PC-3 (cell line): ENCODE data around the gene CPA1. TPM values are rescaled to one million over a fixed set of nuclear protein-coding genes. Genes with fewer than 3 reads are reported as not detected.

Source experiments
- ATAC-seq: fragments of 200-7000 bp; cut with Tn5 transposase; 2 replicates; pipeline ENCODE4 v1.9.1; 2020; ENCODE audit warnings: mild to moderate bottlenecking, moderate library complexity
- BruUV-seq: library from RNA; stranded (reverse); fragments of 400-500 nt; replicated peaks from 2 replicates; lab custom pipeline; 2021; lab: Mats Ljungman, UMichigan
- CTCF ChIA-PET: fragments of 300-600 bp; sonication (Branson Sonifier 250); formaldehyde crosslinking; loops from one replicate; lab custom pipeline; 2022; ENCODE audit warnings: antibody characterized with exemption; lab: Charles Lee
- POLR2A ChIA-PET: fragments of 300-600 bp; sonication (Branson Sonifier 250); formaldehyde crosslinking; loops from one replicate; lab custom pipeline; 2022; ENCODE audit warnings: antibody characterized with exemption; ENCODE audit not compliant: unreplicated experiment; lab: Charles Lee
- DNase-seq: peaks from one replicate; pipeline ENCODE4 v3.0.0-alpha.2; 2015
- H2AFZ ChIP-seq: fragments of 300-600 bp; sonication (generic); 2 replicates; pipeline ENCODE4 v1.6.0; 2016; ENCODE audit warnings: antibody characterized with exemption, low read length
- H3F3A ChIP-seq: fragments of 300-600 bp; sonication (generic); one replicate; pipeline ENCODE4 v1.6.0; 2017; ENCODE audit warnings: antibody characterized with exemption, low read length, control low read depth, mild to moderate bottlenecking; ENCODE audit not compliant: unreplicated experiment
- H3K27ac ChIP-seq: fragments of 300-600 bp; sonication (generic); 2 replicates; pipeline ENCODE4 v1.5.1; 2016; ENCODE audit warnings: mild to moderate bottlenecking, low read length
- H3K27me3 ChIP-seq: fragments of 300-600 bp; sonication (generic); 2 replicates; pipeline ENCODE4 v1.6.1; 2016; ENCODE audit warnings: low read length, mixed read lengths
- H3K36me3 ChIP-seq: fragments of 300-600 bp; sonication (generic); 2 replicates; pipeline ENCODE4 v1.6.1; 2016; ENCODE audit warnings: low read depth, mixed run types, low read length, mixed read lengths
- H3K4me1 ChIP-seq: fragments of 300-600 bp; sonication (generic); 2 replicates; pipeline ENCODE4 v1.5.1; 2016; ENCODE audit warnings: low read length; ENCODE audit not compliant: insufficient read depth
- H3K4me2 ChIP-seq: fragments of 300-600 bp; sonication (generic); 2 replicates; pipeline ENCODE4 v1.6.0; 2016; ENCODE audit warnings: low read length
- H3K4me3 ChIP-seq: fragments of 300-600 bp; sonication (generic); 2 replicates; pipeline ENCODE4 v1.5.1; 2016; ENCODE audit warnings: mild to moderate bottlenecking, low read length, mixed read lengths
- H3K79me2 ChIP-seq: fragments of 300-600 bp; sonication (generic); 2 replicates; pipeline ENCODE4 v1.6.1; 2017; ENCODE audit warnings: low read length, mixed read lengths
- H3K9ac ChIP-seq: fragments of 300-600 bp; sonication (generic); 2 replicates; pipeline ENCODE4 v1.6.0; 2016; ENCODE audit warnings: mild to moderate bottlenecking, low read length
- H3K9me2 ChIP-seq: fragments of 300-600 bp; sonication (generic); replicated peaks from 2 replicates; pipeline ENCODE4 v1.6.1; 2016; ENCODE audit warnings: mixed run types, low read length, mixed read lengths
- H3K9me3 ChIP-seq: fragments of 300-600 bp; sonication (generic); 2 replicates; pipeline ENCODE4 v1.6.1; 2016; ENCODE audit warnings: low read length, mixed read lengths
- H4K20me1 ChIP-seq: fragments of 300-600 bp; sonication (generic); 2 replicates; pipeline ENCODE4 v1.6.1; 2016; ENCODE audit warnings: low read length, mixed read lengths
- CTCF ChIP-seq: fragments of 300-600 bp; sonication (generic); conservative IDR thresholded peaks from 2 replicates; pipeline ENCODE4 v1.5.1; 2017; ENCODE audit warnings: antibody characterized with exemption, low read depth, mild to moderate bottlenecking, low read length
- EZH2 ChIP-seq: fragments of 300-600 bp; sonication (generic); IDR thresholded peaks from one replicate; pipeline ENCODE4 v1.6.1; 2017; ENCODE audit warnings: antibody characterized with exemption, mild to moderate bottlenecking, low read length; ENCODE audit not compliant: unreplicated experiment
- EZH2phosphoT487 ChIP-seq: fragments of 300-600 bp; sonication (generic); IDR thresholded peaks from 2 replicates; pipeline ENCODE4 v1.6.1; 2018; ENCODE audit warnings: mild to moderate bottlenecking, antibody characterized with exemption, low read length, borderline replicate concordance
- intact Hi-C: fragments of 100-400 bp; cut with micrococcal nuclease; formaldehyde crosslinking; loops from 2 replicates; pipeline ENCODE4 v1.9.0; 2023
- total RNA-seq: library from RNA; depleted of rRNA; stranded (reverse); fragments of >200 nt; gene quantifications from 2 replicates; pipeline ENCODE4 v1.2.3, GENCODE V29; 2014

CPA1 gene
- total RNA-seq, 1 experiment from 2014 or later = not detected

GRCh38 chr7:130344271-130344866 lies 35.9 kb upstream of the CPA1 start, which contains the start of gene CPA5:
CPA5 (plus strand) TSS chr7:130344816; CDS start chr7:130346486, 1,670 bp downstream.
- no peak within 1 kb of the TSS for H2AFZ ChIP-seq

GRCh38 chr7:130345136-130345535 lies 35.2 kb upstream of the CPA1 start:
- POLR2A ChIA-PET = no interaction called here
- DNase-seq (no peak), ATAC-seq (no peak)
- H3K27me3 ChIP-seq = no peaks in the 10 kb centered on the region
- H3K9me3 ChIP-seq = no peaks in the 10 kb centered on the region
- no peak overlapping the region for H3K4me3 ChIP-seq
- no peaks in the 10 kb centered on the region for H3K79me2 ChIP-seq
- no TSS peak for BruUV-seq
- intact Hi-C loops = no loop called here
- H4K20me1 ChIP-seq = no peaks in the 10 kb centered on the region
- no peaks in the 10 kb centered on the region for H3K4me1 ChIP-seq
- no peak overlapping the region for H3K4me2 ChIP-seq
- CTCF ChIA-PET = no interaction called here
- H3K9ac ChIP-seq = no peak overlapping the region
- no peaks in the 10 kb centered on the region for H3K9me2 ChIP-seq
- H3K36me3 ChIP-seq = no peaks in the 10 kb centered on the region
- H3K27ac ChIP-seq = no peak overlapping the region
- no peak overlapping the region for H2AFZ ChIP-seq
- H3F3A ChIP-seq = no peaks in the 10 kb centered on the region
- TF ChIP-seq CTCF = no peak
- no peak for TF ChIP-seq EZH2
- no peak for TF ChIP-seq EZH2phosphoT487

More at GRCh38 chr7:130344271-130344866, 35.9 kb upstream of the CPA1 start, which contains the start of gene CPA5:
- DNase-seq = no peak
- Histone ChIP-seq H3F3A (no peaks in the 10 kb centered on the region), H3K9me3 (no peaks in the 10 kb centered on the region), H3K79me2 (no peaks in the 10 kb centered on the region), H3K4me3 (no peak within 1 kb of the TSS), H3K9ac (no peak within 1 kb of the TSS), H3K27me3 (no peaks in the 10 kb centered on the region), H3K4me2 (no peak within 1 kb of the TSS), H3K27ac (no peak within 1 kb of the TSS), H3K9me2 (no peaks in the 10 kb centered on the region), H3K4me1 (no peaks in the 10 kb centered on the region), H3K36me3 (no peaks in the 10 kb centered on the region), H4K20me1 (no peaks in the 10 kb centered on the region)
- TF ChIP-seq EZH2 (no peak), CTCF (no peak), EZH2phosphoT487 (no peak)
- intact Hi-C loops = no loop called here
- ATAC-seq = no peak
- CTCF ChIA-PET = no interaction called here
- POLR2A ChIA-PET = no interaction called here
- BruUV-seq = no TSS peak

- no peak for DNase-seq
- no peaks in the 10 kb centered on the region for H4K20me1 ChIP-seq
- H3K9ac ChIP-seq = no peak overlapping the region
- ChIA-PET POLR2A (no interaction called here), CTCF (no interaction called here)
- no peak for TF ChIP-seq EZH2phosphoT487
- TF ChIP-seq EZH2 = no peak
- TF ChIP-seq CTCF = no peak
- no peak overlapping the region for H3K4me2 ChIP-seq
- H3K9me2 ChIP-seq = no peaks in the 10 kb centered on the region
- no peaks in the 10 kb centered on the region for H3K36me3 ChIP-seq
- no peaks in the 10 kb centered on the region for H3K27me3 ChIP-seq
- no peak overlapping the region for H3K27ac ChIP-seq
- no peaks in the 10 kb centered on the region for H3K9me3 ChIP-seq
- no peaks in the 10 kb centered on the region for H3F3A ChIP-seq
- no TSS peak for BruUV-seq
- H3K4me3 ChIP-seq = no peak overlapping the region
- intact Hi-C loops = no loop called here
- no peak overlapping the region for H2AFZ ChIP-seq
- H3K79me2 ChIP-seq = no peaks in the 10 kb centered on the region
- H3K4me1 ChIP-seq = no peaks in the 10 kb centered on the region
- no peak for ATAC-seq
These were observed 34.6 kb upstream of the CPA1 start for GRCh38 chr7:130345725-130346124.
